Glomerular visceral epithelial cell (primary cell): ENCODE measurements around the gene SPINK8.
"Not testable (repeated sequence)": the region's sequence is repeated elsewhere in the genome, so short reads cannot be mapped to it uniquely, and the experiment has no call there.

Experiments
- DNase-seq: peaks from one replicate; pipeline ENCODE4 v3.0.0-alpha.2; 2016; ENCODE audit errors: extremely low spot score

SPINK8 gene

GRCh38 chr3:48278884-48279559 lies 54.4 kb downstream of the SPINK8 start:
- DNase-seq = no peak

GRCh38 chr3:48276911-48277641 lies 56.4 kb downstream of the SPINK8 start:
- DNase-seq = no peak

- DNase-seq = peak; percentile 8
These were observed 58.0 kb downstream of the SPINK8 start for GRCh38 chr3:48275287-48276027.

GRCh38 chr3:48274452-48274851 lies 59.0 kb downstream of the SPINK8 start:
- DNase-seq = no peak

GRCh38 chr3:48273594-48274211 lies 59.8 kb downstream of the SPINK8 start:
- peak; percentile 61 for DNase-seq

GRCh38 chr3:48271763-48272498 lies 61.5 kb downstream of the SPINK8 start:
- no peak for DNase-seq

- DNase-seq = not testable (repeated sequence)
These were observed 62.2 kb downstream of the SPINK8 start for GRCh38 chr3:48271223-48271622.

- no peak for DNase-seq
These were observed 63.2 kb downstream of the SPINK8 start for GRCh38 chr3:48270306-48270705.

- DNase-seq = no peak
These were observed 63.9 kb downstream of the SPINK8 start for GRCh38 chr3:48269592-48269991.

- DNase-seq = no peak
These were observed 64.4 kb downstream of the SPINK8 start for GRCh38 chr3:48268936-48269561.

- no peak for DNase-seq
These were observed 65.0 kb downstream of the SPINK8 start for GRCh38 chr3:48268381-48268935.

- DNase-seq = no peak
These were observed 65.7 kb downstream of the SPINK8 start for GRCh38 chr3:48267782-48268181.

GRCh38 chr3:48258530-48258929 lies 74.9 kb downstream of the SPINK8 start:
- no peak for DNase-seq
